Fibroblast of lung (primary cell): ENCODE data around the gene TPI1. TPM values are rescaled to one million over a fixed set of nuclear protein-coding genes. Genes with fewer than 3 reads are reported as not detected.

ENCODE experiments used
- DNase-seq, 2 donors: peaks; one replicate each; pipeline versions ENCODE4 v3.0.0 to v3.0.0-alpha.2; 2010; ENCODE audit warnings: low read depth in 2 of 2
- H2AFZ ChIP-seq: 2 replicates; pipeline ENCODE4 v1.5.1; 2012; ENCODE audit warnings: low read length, control low read depth, inconsistent platforms
- H3K27ac ChIP-seq: 2 replicates; pipeline ENCODE4 v1.5.1; 2011; ENCODE audit warnings: low read length, control low read depth; ENCODE audit not compliant: insufficient read depth
- H3K27me3 ChIP-seq: 2 replicates; pipeline ENCODE4 v1.5.1; 2011; ENCODE audit warnings: mild to moderate bottlenecking, low read length; ENCODE audit not compliant: control insufficient read depth, insufficient read depth
- H3K36me3 ChIP-seq: 2 replicates; pipeline ENCODE4 v1.5.1; 2011; ENCODE audit warnings: low read length; ENCODE audit not compliant: control insufficient read depth, insufficient read depth
- H3K4me1 ChIP-seq: 2 replicates; pipeline ENCODE4 v1.5.1; 2011; ENCODE audit warnings: low read length; ENCODE audit not compliant: control insufficient read depth, insufficient read depth; ENCODE audit errors: extremely low read depth
- H3K4me2 ChIP-seq: 2 replicates; pipeline ENCODE4 v1.5.1; 2011; ENCODE audit warnings: low read length, control low read depth; ENCODE audit not compliant: insufficient read depth; ENCODE audit errors: extremely low read depth
- H3K4me3 ChIP-seq, 4 experiments: fragments of 200-600 bp in 1 of 4; sonication (generic) in 1 of 4; replicated peaks in 1 of 4; 2 replicates each; pipeline ENCODE4 v1.5.1; 2011 to 2016; ENCODE audit warnings: low read length in 4 of 4, low read depth in 3 of 4, mild to moderate bottlenecking in 3 of 4, control low read depth in 2 of 4, inconsistent platforms in 1 of 4, mixed read lengths in 1 of 4; ENCODE audit not compliant: insufficient read depth in 1 of 4; ENCODE audit errors: control extremely low read depth in 1 of 4
- H3K79me2 ChIP-seq: 2 replicates; pipeline ENCODE4 v1.5.1; 2012; ENCODE audit warnings: mild to moderate bottlenecking, low read length, inconsistent platforms; ENCODE audit not compliant: control insufficient read depth, insufficient read depth
- H3K9ac ChIP-seq: 2 replicates; pipeline ENCODE4 v1.5.1; 2011; ENCODE audit warnings: mild to moderate bottlenecking, low read length, control low read depth; ENCODE audit not compliant: insufficient read depth
- H3K9me3 ChIP-seq: 2 replicates; pipeline ENCODE4 v1.5.1; 2012; ENCODE audit warnings: low read depth, low read length; ENCODE audit not compliant: control insufficient read depth, insufficient read depth
- H4K20me1 ChIP-seq: 2 replicates; pipeline ENCODE4 v1.5.1; 2011; ENCODE audit warnings: low read length; ENCODE audit not compliant: control insufficient read depth, insufficient read depth; ENCODE audit errors: extremely low read depth
- EZH2 ChIP-seq: IDR thresholded peaks from 2 replicates; pipeline ENCODE4 v1.5.1; 2012; ENCODE audit warnings: low read length, control low read depth, mild to moderate bottlenecking; ENCODE audit errors: missing control alignments
- polyA minus RNA-seq: library from RNA; depleted of rRNA, polyadenylated mRNA; stranded (reverse); fragments of >200 nt; gene quantifications from 2 replicates; pipeline ENCODE4 v1.2.3, GENCODE V29; 2011; ENCODE audit warnings: low replicate concordance
- polyA plus RNA-seq, 2 donors: library from polyadenylated mRNA; depleted of rRNA in 1 of 2; stranded (reverse) in 1 of 2; unstranded in 1 of 2; fragments of >200 nt; gene quantifications; 2 replicates each; pipeline ENCODE4 v1.2.1, GENCODE V29; 2011 to 2012; ENCODE audit warnings: missing spikeins in 1 of 2
- total RNA-seq: library from RNA; depleted of rRNA; stranded (reverse); fragments of >200 nt; gene quantifications from 2 replicates; pipeline ENCODE4 v1.2.1, GENCODE V29; 2014
- TF ChIP-seq, protein P1 (sequence below), 2 donors: IDR thresholded peaks in 1 of 2; conservative IDR thresholded peaks in 1 of 2; 1 replicate in 1 of 2; 2 replicates in 1 of 2; pipeline ENCODE4 v1.5.1; 2011 to 2012; ENCODE audit warnings: low read length in 2 of 2, control low read depth in 1 of 2, inconsistent platforms in 1 of 2, low read depth in 1 of 2, mild to moderate bottlenecking in 1 of 2

Gene TPI1
- total RNA-seq (906 and 934 TPM in 2 replicates), polyA plus RNA-seq (1,617 and 1,654 TPM in 2 replicates), polyA minus RNA-seq (2,894 and 3,203 TPM in 2 replicates)
- polyA plus RNA-seq (2012): 1,159 and 1,236 TPM in 2 replicates

DNA sequence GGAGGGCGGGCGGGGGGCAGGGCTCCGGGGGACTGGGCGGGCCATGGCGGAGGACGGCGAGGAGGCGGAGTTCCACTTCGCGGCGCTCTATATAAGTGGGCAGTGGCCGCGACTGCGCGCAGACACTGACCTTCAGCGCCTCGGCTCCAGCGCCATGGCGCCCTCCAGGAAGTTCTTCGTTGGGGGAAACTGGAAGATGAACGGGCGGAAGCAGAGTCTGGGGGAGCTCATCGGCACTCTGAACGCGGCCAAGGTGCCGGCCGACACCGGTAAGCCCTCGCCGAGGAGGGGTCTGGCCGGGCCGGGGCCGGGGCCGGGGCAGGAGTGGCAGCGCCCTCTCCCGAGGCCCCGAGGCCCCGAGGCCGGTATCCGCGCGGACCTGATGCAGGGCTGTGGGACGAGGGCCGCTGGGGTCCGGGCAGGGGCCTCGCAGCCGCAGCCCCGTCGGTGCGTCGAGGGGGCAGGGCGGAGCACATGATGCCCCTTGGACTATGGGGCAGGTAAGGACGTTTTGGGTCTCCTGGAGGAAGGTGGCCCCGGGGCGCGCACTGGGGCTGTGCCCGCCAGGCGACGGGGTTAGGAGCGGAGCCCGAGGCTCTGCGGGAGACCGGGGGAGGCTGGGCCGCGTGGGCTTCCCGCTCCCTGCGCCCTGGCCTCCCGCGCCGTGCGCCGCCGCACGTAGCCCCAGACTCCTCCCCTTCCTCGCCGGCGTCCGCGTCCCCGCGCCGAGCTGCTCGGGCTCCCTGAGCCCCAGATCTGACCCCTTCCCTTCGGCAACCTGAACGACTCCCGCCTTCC, at the start of gene TPI1:
Gene TPI1, plus strand, starts transcription at position 119 of the 798 bp plus-strand sequence. Its CDS starts 36 bp downstream, at position 155.
- TF ChIP-seq, protein P1, sequence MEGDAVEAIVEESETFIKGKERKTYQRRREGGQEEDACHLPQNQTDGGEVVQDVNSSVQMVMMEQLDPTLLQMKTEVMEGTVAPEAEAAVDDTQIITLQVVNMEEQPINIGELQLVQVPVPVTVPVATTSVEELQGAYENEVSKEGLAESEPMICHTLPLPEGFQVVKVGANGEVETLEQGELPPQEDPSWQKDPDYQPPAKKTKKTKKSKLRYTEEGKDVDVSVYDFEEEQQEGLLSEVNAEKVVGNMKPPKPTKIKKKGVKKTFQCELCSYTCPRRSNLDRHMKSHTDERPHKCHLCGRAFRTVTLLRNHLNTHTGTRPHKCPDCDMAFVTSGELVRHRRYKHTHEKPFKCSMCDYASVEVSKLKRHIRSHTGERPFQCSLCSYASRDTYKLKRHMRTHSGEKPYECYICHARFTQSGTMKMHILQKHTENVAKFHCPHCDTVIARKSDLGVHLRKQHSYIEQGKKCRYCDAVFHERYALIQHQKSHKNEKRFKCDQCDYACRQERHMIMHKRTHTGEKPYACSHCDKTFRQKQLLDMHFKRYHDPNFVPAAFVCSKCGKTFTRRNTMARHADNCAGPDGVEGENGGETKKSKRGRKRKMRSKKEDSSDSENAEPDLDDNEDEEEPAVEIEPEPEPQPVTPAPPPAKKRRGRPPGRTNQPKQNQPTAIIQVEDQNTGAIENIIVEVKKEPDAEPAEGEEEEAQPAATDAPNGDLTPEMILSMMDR (conservative IDR thresholded peaks at IDR 0.05 in 1 of 2, IDR thresholded peaks at IDR 0.05 in 1 of 2; ENCODE audit: low read depth in 1 of 2, low read length in 2 of 2): no peak
- TF ChIP-seq EZH2: no peak
- Histone ChIP-seq H3K4me3 (peak within 1 kb of the TSS; percentile 89 to 94 (median 92)), H3K79me2 (peaks cover 42% of the 10 kb centered on the region), H3K4me1 (peaks cover 29% of the 10 kb centered on the region), H3K9ac (peak within 1 kb of the TSS; percentile 93), H2AFZ (peak within 1 kb of the TSS; percentile 23), H3K27ac (peak within 1 kb of the TSS; percentile 84), H3K4me2 (peak within 1 kb of the TSS; percentile 96), H3K9me3 (no peaks in the 10 kb centered on the region), H4K20me1 (peaks cover 4% of the 10 kb centered on the region), H3K36me3 (peaks cover 29% of the 10 kb centered on the region), H3K27me3 (no peaks in the 10 kb centered on the region)
- DNase-seq: peak; percentile 71 to 81

DNA sequence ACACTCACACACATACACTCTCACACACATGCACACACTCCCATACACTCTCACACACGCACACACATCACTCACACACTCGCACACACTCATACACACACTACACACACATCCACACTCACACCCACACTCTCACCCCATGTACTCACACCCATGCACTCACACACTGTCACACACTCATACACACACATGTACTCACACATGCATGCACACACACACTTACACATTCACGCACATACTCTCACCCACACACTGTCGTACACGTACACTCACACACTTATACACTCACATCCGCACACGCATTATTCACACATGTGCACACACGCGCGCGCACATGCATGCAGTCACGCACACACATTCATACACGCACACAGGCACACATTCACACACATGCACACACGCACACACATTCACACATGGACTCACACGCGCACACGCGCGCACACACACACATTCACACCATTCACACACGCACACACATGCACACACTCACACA, 49.6 kb upstream of the TPI1 start:
- H2AFZ ChIP-seq: no peak overlapping the region
- H3K9ac ChIP-seq: no peak overlapping the region
- no peak overlapping the region for H3K4me2 ChIP-seq
- peaks cover 10% of the 10 kb centered on the region for H3K4me1 ChIP-seq
- no peak for DNase-seq
- no peaks in the 10 kb centered on the region for H4K20me1 ChIP-seq
- H3K27ac ChIP-seq: no peak overlapping the region
- no peak overlapping the region for H3K4me3 ChIP-seq
- H3K27me3 ChIP-seq: no peaks in the 10 kb centered on the region
- H3K36me3 ChIP-seq: peaks cover 4% of the 10 kb centered on the region
- TF ChIP-seq EZH2: no peak
- TF ChIP-seq, protein P1 (conservative IDR thresholded peaks at IDR 0.05 in 1 of 2, IDR thresholded peaks at IDR 0.05 in 1 of 2; ENCODE audit: low read depth in 1 of 2, low read length in 2 of 2): no peak
- H3K9me3 ChIP-seq: no peaks in the 10 kb centered on the region
- no peaks in the 10 kb centered on the region for H3K79me2 ChIP-seq

DNA sequence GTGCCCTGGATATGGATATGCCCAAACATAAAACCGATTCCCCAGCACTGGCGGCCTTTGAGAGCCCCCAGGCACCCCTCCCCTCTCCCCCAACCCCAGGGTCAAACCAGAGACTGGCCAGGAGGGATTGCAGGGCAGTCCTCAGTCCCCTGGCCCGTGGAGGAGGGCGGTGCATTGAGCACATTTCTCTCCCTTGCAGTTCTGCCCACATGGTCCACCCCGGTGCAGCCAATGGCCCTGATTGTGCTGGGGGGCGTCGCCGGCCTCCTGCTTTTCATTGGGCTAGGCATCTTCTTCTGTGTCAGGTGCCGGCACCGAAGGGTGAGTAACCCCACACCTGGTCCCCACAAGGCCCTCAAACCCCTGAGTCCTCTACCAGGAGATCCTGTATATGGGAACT, 49.1 kb upstream of the TPI1 start:
- Histone ChIP-seq H3K27me3 (peaks cover 2% of the 10 kb centered on the region), H3K4me3 (no peak overlapping the region), H4K20me1 (no peaks in the 10 kb centered on the region), H3K9ac (no peak overlapping the region), H3K27ac (no peak overlapping the region), H3K4me1 (peaks cover 10% of the 10 kb centered on the region), H3K79me2 (no peaks in the 10 kb centered on the region), H3K36me3 (peaks cover 4% of the 10 kb centered on the region), H2AFZ (no peak overlapping the region), H3K9me3 (no peaks in the 10 kb centered on the region), H3K4me2 (no peak overlapping the region)
- TF ChIP-seq, protein P1 (conservative IDR thresholded peaks at IDR 0.05 in 1 of 2, IDR thresholded peaks at IDR 0.05 in 1 of 2; ENCODE audit: low read depth in 1 of 2, low read length in 2 of 2): no peak
- TF ChIP-seq EZH2: no peak
- no peak for DNase-seq
